Right lung (tissue), 5 donors: ENCODE results near the gene SDF4. TPM values are rescaled to one million over a fixed set of nuclear protein-coding genes. Genes with fewer than 3 reads are reported as not detected.
A peak's percentile ranks its signal among the peaks of the same experiment; 100 is the strongest.

ENCODE experiments used
- DNase-seq, 2 donors: peaks; one replicate each; pipeline ENCODE4 v3.0.0-alpha.2; 2013
- polyA plus RNA-seq, 5 donors: library from polyadenylated mRNA; unstranded; fragments of 120-200 nt; gene quantifications; one replicate each; pipeline versions ENCODE4 v1.2.1 to v1.2.3, GENCODE V29; 2013; ENCODE audit warnings: inconsistent platforms in 1 of 5, low replicate concordance in 1 of 5; ENCODE audit not compliant: insufficient read length in 5 of 5, insufficient read depth in 1 of 5

Gene SDF4
- polyA plus RNA-seq, 5 donors, result 75.3 to 125 (median 89.3) TPM

DNA sequence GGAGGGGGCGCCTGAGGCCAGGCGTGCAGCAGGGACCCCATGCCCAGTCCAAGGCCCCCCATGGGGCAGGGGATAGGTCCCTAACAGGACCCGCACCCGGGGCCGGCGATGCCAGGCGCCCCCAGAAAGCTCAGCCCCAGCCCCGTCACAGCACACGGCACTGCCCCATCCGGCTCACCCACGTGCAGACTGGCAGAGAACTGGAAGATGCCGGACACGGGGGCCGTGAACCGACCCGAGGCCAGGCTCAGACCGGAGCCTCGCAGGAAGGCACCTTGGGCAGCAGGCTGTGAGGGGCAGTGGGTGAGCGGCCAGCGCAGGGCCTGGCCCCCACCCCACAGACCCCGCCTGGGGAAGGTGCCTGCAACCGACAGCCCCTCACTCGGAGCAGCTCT lies 11.5 kb upstream of the SDF4 start:
- no peak for DNase-seq

DNA sequence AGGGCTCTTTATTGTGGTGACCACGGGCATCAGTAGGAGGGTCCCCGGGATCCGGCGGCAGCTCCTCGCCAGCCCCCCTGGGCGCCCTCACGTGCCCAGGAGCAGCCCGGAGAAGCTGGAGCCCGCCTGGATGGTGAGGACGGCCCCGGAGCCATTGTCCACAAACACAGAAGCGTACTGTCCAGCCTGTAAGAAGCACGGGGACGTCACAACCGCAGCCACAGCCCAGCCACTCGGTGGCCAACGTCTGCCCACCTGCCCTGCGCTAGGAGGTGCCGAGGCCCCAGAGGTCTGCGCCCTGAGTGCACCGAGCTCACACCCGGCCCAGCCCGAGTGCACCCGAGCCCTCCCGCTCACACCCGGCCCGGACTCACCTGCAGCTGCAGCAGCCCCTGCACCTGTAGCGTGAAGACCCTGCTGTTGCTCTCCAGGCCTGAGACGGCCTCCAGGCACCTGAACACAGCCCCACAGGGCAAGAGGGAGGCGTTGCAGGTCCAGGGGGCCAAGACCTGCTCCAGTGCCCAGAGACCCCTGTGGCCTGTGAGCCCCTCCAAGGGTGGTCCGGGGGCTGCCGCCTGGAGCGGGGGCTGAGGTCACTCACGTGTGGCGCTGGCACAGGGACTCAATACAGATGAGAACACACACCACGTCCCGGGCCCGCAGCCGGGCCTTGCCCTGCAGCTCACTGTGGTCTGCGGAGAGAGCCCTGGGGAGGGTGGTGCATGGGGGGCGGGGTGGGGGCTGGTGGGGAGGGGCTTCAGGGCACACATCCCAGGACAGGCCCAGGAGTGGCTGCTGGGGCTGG lies 10.9 kb upstream of the SDF4 start:
- no peak for DNase-seq

DNA sequence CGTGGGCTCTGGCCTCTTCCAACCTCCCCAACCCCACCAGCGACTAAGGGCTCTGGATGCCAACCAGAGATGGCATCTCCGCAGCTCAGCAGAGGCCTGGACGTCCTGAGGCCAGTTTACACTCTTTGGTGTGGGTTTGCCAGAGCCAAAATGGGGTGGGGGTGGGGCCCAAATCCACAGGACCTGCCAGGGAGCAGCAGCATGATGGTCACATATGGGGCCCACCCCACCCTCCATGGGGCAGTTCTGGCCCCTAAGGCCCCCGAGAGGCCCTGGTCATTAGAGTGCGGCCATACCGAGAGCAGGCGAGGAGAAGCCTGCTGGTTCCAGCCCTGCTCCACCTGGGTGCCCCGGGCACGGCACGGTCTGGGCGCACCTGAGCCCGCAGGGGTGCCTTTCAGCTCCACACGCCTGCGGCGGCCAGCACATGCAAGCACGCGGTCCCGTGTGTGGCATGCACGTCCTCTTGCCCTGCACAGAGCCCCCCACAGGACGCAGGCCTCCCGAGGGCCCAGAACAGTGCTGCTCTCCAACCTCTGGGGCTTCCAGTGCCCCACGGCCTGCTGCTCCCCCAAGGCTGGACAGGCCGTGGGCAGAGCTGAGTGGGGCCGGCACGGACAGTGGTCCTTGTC lies 9.9 kb upstream of the SDF4 start:
- no peak for DNase-seq

DNA sequence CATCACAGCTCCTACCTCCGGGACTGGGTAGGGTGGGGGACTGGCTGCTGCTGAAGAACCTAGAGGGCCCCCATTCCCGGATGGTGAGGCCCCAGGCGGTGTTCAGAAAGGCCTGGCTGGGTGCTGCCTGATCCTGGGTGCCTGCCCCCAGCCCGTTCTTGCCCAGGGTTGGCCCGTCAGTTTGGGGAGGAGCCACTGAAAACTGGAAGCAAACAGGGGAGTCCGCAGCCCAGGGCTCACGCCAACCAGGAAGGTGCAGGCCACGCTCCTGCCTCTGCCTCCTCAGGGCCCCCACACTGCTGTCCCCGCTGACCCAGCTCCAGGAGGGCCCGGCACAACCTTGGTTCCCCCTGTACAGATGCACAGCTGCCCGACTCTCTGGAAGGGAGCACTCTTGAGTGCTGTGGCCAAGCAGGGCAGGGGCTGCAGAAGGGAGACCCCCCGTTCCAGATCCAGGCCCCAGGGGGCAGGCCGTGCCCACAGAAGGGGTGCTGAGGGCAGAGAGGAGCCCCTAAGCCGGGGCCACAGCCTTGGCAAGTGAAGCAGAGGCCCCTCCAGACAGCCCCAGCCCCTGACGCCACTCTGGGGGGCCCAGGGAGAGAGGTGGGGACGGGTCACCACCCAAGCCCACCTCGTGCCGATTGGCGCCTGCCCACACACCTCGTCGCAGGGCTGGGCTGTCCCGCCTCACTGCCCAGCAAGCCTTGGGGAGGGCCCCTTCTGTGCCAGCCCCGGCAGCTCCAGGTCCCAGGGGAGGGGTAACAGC lies 9.2 kb upstream of the SDF4 start:
- no peak for DNase-seq

DNA sequence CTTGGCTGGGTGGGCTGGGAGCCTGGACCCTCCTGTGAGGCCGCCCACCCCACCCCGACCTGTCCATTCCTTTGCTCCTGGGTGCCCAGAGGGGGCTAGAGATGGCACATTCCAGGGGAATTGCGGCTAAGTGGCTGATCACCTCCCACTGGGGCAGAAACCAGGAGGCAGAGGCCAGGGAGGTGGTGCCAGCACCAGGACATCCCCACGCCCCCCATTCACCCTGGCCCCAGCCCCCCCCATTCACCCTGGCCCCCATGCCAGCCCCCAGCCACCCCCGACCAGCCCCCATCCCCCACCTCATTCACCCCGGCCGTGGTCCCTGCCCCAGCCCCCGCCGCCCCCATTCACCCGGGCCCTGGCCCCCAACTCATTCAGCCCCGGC lies 8.5 kb upstream of the SDF4 start:
- no peak for DNase-seq

DNA sequence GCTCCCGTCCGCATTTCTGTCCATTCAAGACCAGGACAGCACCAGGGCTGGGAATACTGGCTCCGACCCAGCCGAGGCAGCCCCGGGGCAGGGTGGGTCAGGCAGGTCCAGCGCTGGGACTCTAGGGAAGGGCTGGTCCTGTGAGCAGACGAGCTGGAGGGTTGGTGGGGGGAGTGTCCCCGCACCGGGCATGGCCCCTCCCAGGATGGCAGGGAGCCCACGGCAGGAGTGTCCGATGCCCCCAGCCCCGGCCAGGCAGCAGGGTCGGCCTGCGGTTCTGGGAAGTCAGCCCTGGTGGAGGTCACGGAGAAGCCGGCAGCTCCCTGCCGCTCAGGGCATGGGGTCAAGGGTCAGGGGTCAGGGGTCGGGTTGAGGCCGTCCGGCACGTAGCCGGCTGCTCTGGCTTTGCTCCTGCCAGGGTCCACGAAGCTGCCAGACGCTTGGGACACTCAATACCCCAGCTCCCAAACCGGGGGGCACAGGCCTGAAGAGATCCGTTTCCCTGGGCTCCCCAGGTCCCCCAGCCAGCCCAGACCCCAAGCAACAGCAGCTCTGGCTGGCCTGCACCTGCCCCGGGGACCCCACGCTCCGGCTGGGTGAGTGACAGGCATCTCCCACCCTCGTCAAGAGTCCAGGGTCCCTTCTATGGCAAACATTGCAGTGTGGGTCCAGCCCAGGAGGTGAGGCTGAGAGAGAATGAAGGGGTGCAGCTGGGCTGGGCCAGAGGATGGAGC lies 8.0 kb upstream of the SDF4 start:
- DNase-seq, result no peak

DNA sequence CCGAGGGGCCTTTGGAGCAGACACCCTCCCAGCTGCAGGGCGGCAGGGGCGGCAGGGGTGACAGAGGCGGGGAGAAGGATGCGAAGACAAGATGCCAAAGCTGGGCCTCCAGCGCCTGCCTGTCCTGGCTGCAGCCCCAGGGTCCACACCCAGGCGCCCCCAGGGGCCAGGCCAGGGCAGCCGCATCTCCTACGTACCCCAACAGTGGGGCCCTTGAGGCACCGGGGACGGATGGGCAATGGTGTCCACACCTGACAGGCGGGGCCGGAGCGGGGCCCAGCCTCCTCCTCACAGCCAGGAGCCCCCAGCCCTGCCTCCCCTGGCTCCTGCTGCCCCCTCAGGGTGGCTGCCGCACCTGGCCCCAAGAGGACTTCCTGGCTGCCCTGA lies 7.4 kb upstream of the SDF4 start:
- no peak for DNase-seq

DNA sequence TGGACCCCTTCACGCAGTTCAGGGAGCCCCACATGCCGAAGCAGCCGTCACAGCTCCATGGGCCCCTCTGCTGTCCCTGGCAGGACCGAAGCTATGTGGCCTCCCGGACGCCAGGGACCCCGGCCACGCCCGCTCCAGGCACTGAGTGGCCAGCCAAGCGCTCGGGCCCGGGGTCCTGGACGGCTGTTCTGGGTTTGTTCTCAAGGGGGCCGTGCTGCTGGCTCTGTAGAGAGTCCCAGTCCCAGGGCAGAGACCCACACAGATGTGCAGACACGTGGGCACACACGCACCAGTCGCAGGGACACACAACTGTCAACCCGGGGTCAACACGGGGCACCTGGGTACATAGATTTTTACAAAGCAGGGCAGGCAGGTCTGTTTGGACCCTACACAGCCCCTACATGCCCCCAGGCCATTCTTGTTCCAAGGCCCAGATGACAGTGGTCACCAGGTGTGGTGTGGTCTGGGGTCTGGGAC lies 6.9 kb upstream of the SDF4 start:
- no peak for DNase-seq

DNA sequence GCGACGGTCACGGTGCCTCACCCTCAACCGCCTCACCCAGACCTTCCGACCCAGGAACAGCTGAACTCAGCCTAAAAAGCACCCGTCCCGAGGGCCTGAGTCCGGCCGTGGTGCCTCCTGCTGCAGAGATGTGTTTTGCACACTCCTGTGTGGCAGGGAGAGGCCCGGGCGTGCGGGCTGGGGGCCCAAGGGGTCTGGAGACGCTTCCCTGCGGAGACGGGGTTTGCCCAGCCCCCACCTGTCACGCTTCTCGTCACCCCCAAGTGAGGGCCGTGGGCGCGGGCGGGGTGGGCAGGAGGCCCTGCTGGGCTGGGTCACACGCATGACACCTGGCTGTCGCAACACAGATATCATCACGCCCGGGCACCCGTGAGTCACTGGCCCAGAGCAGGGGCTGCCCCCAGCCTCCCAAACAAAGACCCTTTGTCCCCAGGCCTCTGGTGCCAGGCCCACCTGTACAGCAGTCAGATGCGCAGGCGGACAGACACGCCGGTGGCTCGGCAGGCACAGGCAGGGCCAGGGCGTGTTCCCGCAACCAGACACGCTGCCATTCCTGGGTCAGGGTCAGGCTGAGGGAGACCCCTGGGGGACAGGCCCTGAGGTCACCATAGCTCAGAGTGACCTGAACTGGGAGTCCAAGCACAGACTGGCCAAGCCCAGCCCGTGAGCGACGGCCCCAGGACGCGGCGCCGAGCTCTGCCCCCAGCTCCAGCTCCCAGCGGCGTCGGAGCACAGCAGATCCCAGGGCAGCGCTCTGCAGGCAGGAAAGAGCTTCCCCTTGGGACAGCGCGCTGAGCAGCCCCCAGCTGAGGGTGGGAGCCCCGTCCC lies 6.3 kb upstream of the SDF4 start:
- no peak for DNase-seq

DNA sequence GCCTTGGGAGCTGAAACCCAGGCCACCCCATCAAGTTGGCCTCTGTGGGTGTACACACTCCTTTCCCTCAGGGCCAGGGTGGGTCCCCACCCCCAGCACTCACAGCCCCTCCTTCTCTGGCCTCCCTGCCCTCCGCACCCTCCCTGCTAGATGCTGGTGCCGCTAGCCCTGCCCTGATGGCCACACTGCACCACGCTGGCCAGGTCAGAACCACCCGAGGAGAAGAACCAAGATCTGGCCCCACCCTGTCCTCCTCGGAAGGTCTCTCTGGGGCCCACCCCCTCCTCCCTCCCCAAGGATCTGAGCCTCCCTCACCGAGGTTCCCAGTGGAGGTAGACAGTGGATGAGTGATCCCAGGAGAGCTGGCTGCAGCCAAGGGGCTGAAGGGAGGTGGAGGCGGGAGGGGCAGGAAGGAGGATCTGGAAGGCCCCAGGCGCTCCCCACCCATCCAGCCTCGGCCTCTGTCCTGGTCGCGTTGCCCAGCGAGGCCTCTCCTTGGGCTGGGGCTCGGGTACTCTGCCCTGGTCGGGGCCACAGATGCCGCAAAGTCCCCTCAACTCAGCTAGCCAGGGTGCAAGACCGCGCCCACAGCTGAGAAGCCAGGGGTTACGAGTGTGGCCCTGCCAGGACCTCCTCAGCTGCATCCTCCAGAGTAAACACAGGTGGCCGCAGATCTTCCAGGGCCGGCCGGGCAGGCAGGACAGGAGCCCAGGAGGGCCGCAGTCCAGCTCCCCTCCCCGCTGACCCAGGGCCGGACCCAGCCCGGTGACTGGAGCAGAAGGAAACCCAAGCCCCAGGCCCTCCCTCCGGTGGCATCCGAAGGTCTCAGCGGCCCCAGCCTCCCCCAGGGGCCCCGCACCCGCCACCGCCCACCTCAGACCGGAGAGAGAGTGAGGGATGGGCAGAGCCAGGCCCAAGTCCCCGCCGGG lies 5.4 kb upstream of the SDF4 start:
- DNase-seq, result no peak

DNA sequence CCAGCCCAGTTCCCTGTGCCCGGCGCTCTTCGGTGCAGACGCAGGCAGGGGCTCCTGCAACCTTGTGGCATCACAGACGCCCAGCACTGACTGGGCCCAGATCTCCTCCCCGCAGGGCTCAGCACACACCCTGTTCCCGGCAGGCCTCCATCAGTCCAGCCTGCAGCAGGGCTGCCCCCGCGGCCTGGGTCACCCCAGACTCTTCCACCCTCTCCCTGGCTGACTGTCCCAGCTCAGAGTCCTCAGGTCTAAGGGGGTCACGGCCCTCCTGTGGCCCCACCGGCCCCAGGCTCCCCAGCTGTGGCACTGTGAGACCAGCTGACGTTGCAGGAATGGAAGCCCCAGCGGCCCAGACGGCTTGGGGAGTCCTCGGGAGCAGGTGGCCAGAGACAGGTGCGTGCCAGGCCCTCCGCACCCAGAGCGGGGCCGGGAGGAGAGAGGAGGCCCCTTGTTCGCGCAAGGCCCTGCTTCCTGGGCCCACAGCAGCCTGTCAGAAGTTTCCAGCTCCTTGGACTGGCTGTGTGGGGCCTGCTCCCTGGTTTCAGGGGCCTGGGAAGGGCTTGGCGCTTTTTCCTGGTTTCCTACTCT lies 4.5 kb upstream of the SDF4 start:
- DNase-seq, result no peak

DNA sequence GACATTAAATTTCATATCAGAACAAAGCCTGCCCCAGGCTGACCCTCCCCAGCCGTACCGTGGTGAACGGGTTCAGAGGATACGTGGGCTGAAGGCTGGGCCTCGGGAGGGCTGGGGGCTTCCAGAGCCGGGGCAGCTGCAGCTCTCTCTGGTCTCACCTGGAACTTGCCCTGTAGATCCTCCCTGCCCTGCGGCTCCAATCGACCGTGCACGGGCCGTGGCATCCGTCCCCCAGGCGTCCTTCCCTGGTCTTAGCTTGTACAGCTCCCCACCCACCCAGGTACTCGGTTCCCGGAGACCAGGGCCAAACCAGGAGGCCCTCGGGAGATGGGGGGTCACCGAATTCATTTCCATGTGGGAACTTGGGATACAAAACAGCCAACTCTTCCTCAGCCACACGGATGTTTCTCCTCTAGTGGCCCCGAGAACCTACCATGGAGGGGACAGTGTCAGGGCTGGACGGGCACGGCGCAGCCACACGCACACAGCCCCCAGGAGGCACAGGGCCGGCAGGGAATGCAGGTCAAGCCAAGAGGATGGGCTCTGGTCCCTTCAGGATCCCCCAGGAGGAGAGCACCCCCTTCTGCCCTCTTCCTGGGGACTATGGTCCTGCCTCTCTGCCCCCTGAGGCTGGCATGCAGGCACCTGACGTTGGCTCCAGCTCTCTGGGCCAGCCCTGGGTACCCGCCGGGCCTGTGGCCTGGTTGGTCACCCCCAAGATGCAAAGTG lies 3.4 kb upstream of the SDF4 start:
- DNase-seq, result no peak

DNA sequence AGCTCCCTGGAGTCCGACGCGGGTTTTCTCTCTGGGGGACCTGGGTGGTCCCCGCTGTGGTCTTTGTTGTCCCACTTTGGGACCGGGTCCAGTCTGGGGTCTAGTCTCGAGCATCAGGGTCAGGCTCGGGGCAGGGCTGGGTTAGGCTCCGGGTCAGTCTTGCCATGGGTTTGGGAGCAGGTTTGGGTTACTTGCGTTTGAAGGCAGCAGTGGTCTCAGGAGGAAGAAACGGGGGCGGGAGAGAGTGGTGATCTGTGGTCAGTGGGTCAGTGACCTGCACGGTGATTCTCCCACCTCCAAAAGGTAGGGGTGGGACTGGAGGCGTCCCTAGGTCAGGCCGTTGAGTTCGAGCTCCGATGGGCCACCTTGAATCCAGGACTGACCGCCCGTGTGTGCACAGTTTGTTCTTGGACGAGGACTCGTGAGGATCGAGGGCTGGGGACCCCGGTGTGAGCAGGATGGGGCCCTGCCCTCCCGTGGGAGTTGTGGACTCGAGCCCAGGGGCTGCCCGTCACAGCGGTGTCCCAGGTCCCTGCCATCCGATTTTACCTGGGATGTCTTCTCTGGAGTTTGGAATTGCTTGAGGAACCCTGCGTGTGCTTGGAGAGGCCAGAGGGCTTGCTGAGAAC lies 2.5 kb upstream of the SDF4 start:
- no peak for DNase-seq

DNA sequence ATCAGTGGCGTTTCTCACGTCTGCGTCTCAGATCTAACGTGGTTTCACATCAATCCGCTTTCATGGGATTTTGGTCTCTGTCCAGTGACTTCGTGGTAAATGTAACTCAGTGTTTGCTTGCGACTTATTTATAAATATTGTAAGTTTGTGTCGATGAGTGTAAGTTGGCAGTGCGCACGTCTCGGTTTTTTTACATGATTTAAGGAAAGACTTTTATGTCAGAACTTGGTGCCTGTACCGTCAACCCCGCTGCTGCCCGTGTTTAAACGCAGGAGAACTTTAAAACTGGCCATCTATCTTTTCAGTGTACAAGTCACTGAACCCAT lies 1.7 kb upstream of the SDF4 start:
- no peak for DNase-seq

DNA sequence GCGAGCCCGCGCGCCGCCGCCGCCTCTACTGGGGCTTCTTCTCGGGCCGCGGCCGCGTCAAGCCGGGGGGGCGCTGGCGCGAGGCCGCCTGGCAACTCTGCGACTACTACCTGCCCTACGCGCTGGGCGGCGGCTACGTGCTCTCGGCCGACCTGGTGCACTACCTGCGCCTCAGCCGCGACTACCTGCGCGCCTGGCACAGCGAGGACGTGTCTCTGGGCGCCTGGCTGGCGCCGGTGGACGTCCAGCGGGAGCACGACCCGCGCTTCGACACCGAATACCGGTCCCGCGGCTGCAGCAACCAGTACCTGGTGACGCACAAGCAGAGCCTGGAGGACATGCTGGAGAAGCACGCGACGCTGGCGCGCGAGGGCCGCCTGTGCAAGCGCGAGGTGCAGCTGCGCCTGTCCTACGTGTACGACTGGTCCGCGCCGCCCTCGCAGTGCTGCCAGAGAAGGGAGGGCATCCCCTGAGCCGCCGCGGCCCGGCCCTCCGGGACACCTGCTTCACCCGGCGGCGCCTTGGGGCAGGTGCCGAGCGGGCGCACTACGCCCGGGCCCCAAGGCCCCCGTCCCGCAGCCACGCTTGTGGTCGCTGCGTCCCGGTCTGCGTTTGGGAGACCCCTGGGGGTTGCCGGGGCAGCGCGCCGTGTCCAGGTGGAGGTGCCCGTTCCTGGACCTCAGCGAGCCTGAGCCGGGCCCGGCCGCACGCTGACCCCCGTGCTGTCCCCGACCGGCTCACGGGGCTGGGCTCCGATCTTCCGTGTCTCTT lies 1.2 kb upstream of the SDF4 start:
- DNase-seq, result no peak

DNA sequence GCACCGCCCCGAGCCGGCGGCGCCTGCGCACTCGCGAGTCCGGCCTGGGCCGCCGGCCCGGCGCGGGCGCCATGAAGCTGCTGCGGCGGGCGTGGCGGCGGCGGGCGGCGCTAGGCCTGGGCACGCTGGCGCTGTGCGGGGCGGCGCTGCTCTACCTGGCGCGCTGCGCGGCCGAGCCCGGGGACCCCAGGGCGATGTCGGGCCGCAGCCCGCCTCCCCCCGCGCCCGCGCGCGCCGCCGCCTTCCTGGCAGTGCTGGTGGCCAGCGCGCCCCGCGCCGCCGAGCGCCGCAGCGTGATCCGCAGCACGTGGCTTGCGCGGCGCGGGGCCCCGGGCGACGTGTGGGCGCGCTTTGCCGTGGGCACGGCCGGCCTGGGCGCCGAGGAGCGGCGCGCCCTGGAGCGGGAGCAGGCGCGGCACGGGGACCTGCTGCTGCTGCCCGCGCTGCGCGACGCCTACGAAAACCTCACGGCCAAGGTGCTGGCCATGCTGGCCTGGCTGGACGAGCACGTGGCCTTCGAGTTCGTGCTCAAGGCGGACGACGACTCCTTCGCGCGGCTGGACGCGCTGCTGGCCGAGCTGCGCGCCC lies 501 bp upstream of the SDF4 start, which contains the start of gene B3GALT6:
Gene B3GALT6 (plus strand): TSS at position 30 of the 588 bp plus-strand sequence. CDS start 42 bp downstream, at position 72.
- DNase-seq, result peak in 1 of 2 donors; percentile 13
